Calu3 (cell line): ENCODE data around the gene TPM3. TPM values are rescaled to one million over a fixed set of nuclear protein-coding genes. Genes with fewer than 3 reads are reported as not detected.

ENCODE experiments used
- BruUV-seq: library from RNA; stranded (reverse); fragments of 400-500 nt; replicated peaks from 2 replicates; lab custom pipeline; 2021; lab: Mats Ljungman, UMichigan
- CTCF ChIA-PET: fragments of 300-600 bp; sonication (Branson Sonifier 250); formaldehyde crosslinking; loops from one replicate; lab custom pipeline; 2022; ENCODE audit warnings: antibody characterized with exemption; lab: Charles Lee
- DNase-seq: peaks from one replicate; pipeline ENCODE4 v3.0.0; 2022
- H3K27ac Mint-ChIP-seq: one replicate; pipeline ENCODE4 v1.8.0; 2022; ENCODE audit warnings: mixed read lengths; ENCODE audit not compliant: unreplicated experiment
- H3K27me3 Mint-ChIP-seq: one replicate; pipeline ENCODE4 v1.8.0; 2022; ENCODE audit warnings: mixed read lengths; ENCODE audit not compliant: unreplicated experiment
- H3K36me3 Mint-ChIP-seq: one replicate; pipeline ENCODE4 v1.8.0; 2022; ENCODE audit warnings: mild to moderate bottlenecking, moderate library complexity, mixed read lengths; ENCODE audit not compliant: insufficient read depth, unreplicated experiment
- H3K4me1 Mint-ChIP-seq: one replicate; pipeline ENCODE4 v1.8.0; 2022; ENCODE audit warnings: mild to moderate bottlenecking, low read depth, mixed read lengths; ENCODE audit not compliant: unreplicated experiment
- H3K4me3 Mint-ChIP-seq: one replicate; pipeline ENCODE4 v1.8.0; 2022; ENCODE audit warnings: mild to moderate bottlenecking, low read depth, moderate library complexity, mixed read lengths; ENCODE audit not compliant: unreplicated experiment
- H3K9me3 Mint-ChIP-seq: one replicate; pipeline ENCODE4 v1.8.0; 2022; ENCODE audit warnings: low read depth, mixed read lengths; ENCODE audit not compliant: unreplicated experiment
- intact Hi-C: fragments of 100-400 bp; cut with micrococcal nuclease; formaldehyde crosslinking; loops from one replicate; pipeline ENCODE4 v1.10.0; 2022; ENCODE audit not compliant: unreplicated experiment
- total RNA-seq: library from RNA; stranded (reverse); gene quantifications from 2 replicates; pipeline ENCODE4 v1.2.3, GENCODE V29; 2022
- TF ChIP-seq, protein P1 (sequence below): fragments of 200-600 bp; IDR thresholded peaks from one replicate; pipeline ENCODE4 v1.8.0; 2022; ENCODE audit warnings: antibody characterized with exemption; ENCODE audit not compliant: unreplicated experiment

The TPM3 gene
- total RNA-seq, 1 experiment from 2014 or later = 582 TPM

DNA sequence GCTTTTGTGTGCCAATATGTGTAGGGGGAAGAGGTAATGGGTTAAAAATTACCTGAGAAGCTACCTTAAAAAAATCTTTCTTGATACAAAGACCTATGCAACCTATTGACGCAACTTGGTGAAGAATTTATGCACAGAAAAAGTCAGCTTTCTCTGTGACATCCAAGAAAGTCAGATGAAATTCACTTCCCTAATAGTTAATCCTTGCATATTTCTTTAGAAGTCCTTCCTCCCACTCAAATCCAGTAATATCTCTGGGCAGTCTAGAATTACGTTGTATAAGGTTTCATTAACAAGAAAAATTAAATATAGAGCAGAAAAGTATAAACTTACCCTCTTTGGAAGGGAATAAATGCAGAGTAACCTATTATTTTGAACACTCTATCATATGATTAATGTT is 31.7 kb upstream of the TPM3 start:
- intact Hi-C loops = no loop called here
- Mint-ChIP-seq H3K27ac (no peak overlapping the region), H3K4me1 (peaks cover 28% of the 10 kb centered on the region), H3K27me3 (no peaks in the 10 kb centered on the region), H3K4me3 (no peak overlapping the region), H3K9me3 (no peaks in the 10 kb centered on the region), H3K36me3 (peaks cover 71% of the 10 kb centered on the region)
- no peak for DNase-seq
- BruUV-seq = no TSS peak
- CTCF ChIA-PET = no interaction called here
- TF ChIP-seq, protein P1, sequence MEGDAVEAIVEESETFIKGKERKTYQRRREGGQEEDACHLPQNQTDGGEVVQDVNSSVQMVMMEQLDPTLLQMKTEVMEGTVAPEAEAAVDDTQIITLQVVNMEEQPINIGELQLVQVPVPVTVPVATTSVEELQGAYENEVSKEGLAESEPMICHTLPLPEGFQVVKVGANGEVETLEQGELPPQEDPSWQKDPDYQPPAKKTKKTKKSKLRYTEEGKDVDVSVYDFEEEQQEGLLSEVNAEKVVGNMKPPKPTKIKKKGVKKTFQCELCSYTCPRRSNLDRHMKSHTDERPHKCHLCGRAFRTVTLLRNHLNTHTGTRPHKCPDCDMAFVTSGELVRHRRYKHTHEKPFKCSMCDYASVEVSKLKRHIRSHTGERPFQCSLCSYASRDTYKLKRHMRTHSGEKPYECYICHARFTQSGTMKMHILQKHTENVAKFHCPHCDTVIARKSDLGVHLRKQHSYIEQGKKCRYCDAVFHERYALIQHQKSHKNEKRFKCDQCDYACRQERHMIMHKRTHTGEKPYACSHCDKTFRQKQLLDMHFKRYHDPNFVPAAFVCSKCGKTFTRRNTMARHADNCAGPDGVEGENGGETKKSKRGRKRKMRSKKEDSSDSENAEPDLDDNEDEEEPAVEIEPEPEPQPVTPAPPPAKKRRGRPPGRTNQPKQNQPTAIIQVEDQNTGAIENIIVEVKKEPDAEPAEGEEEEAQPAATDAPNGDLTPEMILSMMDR = no peak

DNA sequence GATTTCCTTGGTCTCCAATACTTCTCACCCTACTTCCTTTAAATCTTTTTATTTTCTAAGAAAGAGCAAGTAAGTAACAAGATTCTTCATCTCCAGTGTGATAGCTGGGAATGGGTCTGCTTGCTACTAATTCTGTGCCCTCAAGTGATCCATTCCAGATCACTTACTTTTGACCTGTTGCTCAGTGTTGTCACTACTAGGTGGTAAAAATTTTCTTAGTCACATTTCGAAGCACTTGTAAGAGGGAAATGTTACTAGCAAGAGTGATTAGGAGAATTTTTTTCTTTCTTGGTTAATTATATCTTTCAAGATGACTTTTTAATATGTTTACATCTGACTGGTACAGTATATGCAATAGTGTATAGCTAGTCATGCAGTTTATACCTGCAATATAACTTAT is 31.0 kb upstream of the TPM3 start:
- H3K4me1 Mint-ChIP-seq = peaks cover 35% of the 10 kb centered on the region
- H3K4me3 Mint-ChIP-seq = peak overlapping the region; percentile 80
- peaks cover 73% of the 10 kb centered on the region for H3K36me3 Mint-ChIP-seq
- H3K27me3 Mint-ChIP-seq = no peaks in the 10 kb centered on the region
- TF ChIP-seq, protein P1 = no peak
- BruUV-seq = no TSS peak
- no peak for DNase-seq
- H3K27ac Mint-ChIP-seq = no peak overlapping the region
- intact Hi-C loops = no loop called here
- no peaks in the 10 kb centered on the region for H3K9me3 Mint-ChIP-seq
- CTCF ChIA-PET = no interaction called here

DNA sequence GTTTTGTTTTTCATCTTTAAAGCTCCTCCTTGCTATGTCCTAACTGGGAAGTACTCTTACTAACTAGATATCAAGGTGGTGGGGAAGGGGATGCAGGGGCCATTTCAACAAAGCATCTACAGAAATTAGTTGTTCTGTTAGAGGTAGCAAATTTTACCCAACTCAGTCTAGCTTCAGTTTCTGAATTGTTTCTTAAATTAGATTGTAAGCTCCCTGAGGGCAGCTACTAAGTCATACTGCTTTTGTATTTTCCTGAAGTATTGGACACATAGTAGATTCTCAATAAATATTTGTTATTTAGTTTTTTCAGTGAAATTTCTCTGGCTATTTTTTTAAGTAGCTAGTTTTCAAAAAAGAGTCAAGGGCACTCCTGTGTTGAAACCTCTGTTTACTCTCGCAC is 30.6 kb upstream of the TPM3 start:
- no TSS peak for BruUV-seq
- peak overlapping the region; percentile 80 for H3K4me3 Mint-ChIP-seq
- H3K36me3 Mint-ChIP-seq = peaks cover 73% of the 10 kb centered on the region
- CTCF ChIA-PET = no interaction called here
- no peaks in the 10 kb centered on the region for H3K27me3 Mint-ChIP-seq
- H3K27ac Mint-ChIP-seq = peak overlapping the region; percentile 88
- no peak for DNase-seq
- TF ChIP-seq, protein P1 = no peak
- H3K9me3 Mint-ChIP-seq = no peaks in the 10 kb centered on the region
- intact Hi-C loops = no loop called here
- peaks cover 35% of the 10 kb centered on the region for H3K4me1 Mint-ChIP-seq

DNA sequence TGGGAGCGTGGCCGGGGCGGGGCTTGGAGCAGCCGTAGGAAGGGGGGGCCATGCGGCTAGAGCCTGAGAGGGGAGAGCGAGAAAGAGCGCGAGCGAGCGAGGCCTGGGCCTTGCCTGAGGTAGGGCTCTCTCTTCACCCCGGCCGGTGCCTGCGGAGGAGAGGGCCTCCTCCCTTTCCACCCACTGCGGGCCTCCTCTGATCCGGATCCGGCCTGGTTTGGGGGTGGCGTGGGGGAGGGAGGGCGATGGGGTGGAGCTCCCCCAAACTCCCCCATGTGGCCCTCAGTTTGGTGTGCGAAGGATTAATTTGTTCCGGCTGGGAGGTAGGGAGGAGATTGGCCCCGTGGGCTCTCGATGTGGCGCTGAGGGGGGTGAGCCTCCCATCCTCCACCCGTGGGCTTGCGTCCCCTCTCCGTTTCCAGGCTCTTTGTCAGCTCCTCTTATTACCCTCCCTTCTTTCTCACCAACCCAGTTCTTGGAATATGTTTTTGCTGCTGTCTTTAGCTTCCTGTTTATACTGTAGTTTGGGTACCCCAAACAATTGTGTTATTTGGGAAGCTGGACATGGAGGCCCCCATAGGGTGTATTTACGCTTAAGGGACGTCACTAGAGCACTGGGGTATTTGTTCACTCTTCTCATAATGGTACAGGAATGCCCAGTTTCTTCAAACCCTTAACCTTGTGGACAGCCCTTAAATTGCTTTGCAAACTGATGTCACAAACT is 29.5 kb upstream of the TPM3 start:
- intact Hi-C loops = no loop called here
- peak; percentile 60 for DNase-seq

More for the DNA sequence above, 29.5 kb upstream of the TPM3 start:
- Mint-ChIP-seq H3K4me1 (peaks cover 35% of the 10 kb centered on the region), H3K36me3 (peaks cover 73% of the 10 kb centered on the region), H3K4me3 (peak overlapping the region; percentile 80), H3K27ac (peak overlapping the region; percentile 88), H3K27me3 (no peaks in the 10 kb centered on the region), H3K9me3 (no peaks in the 10 kb centered on the region)
- no TSS peak for BruUV-seq
- CTCF ChIA-PET = no interaction called here
- TF ChIP-seq, protein P1 = no peak
